ENCODE measurements around the gene GHRL.

GHRL gene

GRCh38 chr3:10338164-10338470, 45.4 kb upstream of the GHRL start:
- H3K4me3 ChIP-seq: no peak overlapping the region
- no peak overlapping the region for H3K27ac ChIP-seq
- no peak for DNase-seq (ENCODE audit: low spot score)
- no peak for TF ChIP-seq CTCF (IDR thresholded peaks at IDR 0.05)

- H3K27ac ChIP-seq: no peak overlapping the region
- DNase-seq (ENCODE audit: low spot score): no peak
- no peak overlapping the region for H3K4me3 ChIP-seq
- TF ChIP-seq CTCF (IDR thresholded peaks at IDR 0.05): no peak
Measured at GRCh38 chr3:10337323-10338163, 44.8 kb upstream of the GHRL start.

- no peak for DNase-seq (ENCODE audit: low spot score)
- no peak overlapping the region for H3K4me3 ChIP-seq
- H3K27ac ChIP-seq: no peak overlapping the region
- no peak for TF ChIP-seq CTCF (IDR thresholded peaks at IDR 0.05)
Measured at GRCh38 chr3:10336761-10337160, 44.0 kb upstream of the GHRL start.

- TF ChIP-seq CTCF (IDR thresholded peaks at IDR 0.05): no peak
- H3K27ac ChIP-seq: no peak overlapping the region
- no peak overlapping the region for H3K4me3 ChIP-seq
- DNase-seq (ENCODE audit: low spot score): no peak
Measured at GRCh38 chr3:10335871-10336622, 43.3 kb upstream of the GHRL start.

- TF ChIP-seq CTCF (IDR thresholded peaks at IDR 0.05): no peak
- H3K27ac ChIP-seq: no peak overlapping the region
- DNase-seq (ENCODE audit: low spot score): no peak
- H3K4me3 ChIP-seq: no peak overlapping the region
Measured at GRCh38 chr3:10335190-10335738, 42.5 kb upstream of the GHRL start.

GRCh38 chr3:10334459-10334858, 41.7 kb upstream of the GHRL start:
- no peak for TF ChIP-seq CTCF (IDR thresholded peaks at IDR 0.05)
- no peak overlapping the region for H3K27ac ChIP-seq
- no peak overlapping the region for H3K4me3 ChIP-seq
- no peak for DNase-seq (ENCODE audit: low spot score)

Data from coronary artery (tissue), 2 donors.